K562 (cell line): ENCODE data around the gene TMEM185B.

Experiments used
- MYBL2 ChIP-seq, 2 experiments: fragments of 450-650 bp in 1 of 2; sonication (generic) in 1 of 2; formaldehyde crosslinking in 1 of 2; IDR thresholded peaks; 2 replicates each; pipeline versions ENCODE4 v1.6.1 to v1.8.1; 2017 to 2022; ENCODE audit warnings: borderline replicate concordance in 1 of 2, inconsistent platforms in 1 of 2, low read depth in 1 of 2, mild to moderate bottlenecking in 1 of 2, missing genetic modification reagents in 1 of 2, moderate library complexity in 1 of 2
- SP2 ChIP-seq: IDR thresholded peaks from 2 replicates; pipeline ENCODE4 v1.6.1; 2011; ENCODE audit warnings: mild to moderate bottlenecking, low read depth, low read length, moderate library complexity; ENCODE audit not compliant: poor library complexity, severe bottlenecking; ENCODE audit errors: extremely low read depth
- ZBTB33 ChIP-seq: sonication (generic); formaldehyde crosslinking; IDR thresholded peaks from 2 replicates; pipeline ENCODE4 v1.8.1; 2023; ENCODE audit warnings: mild to moderate bottlenecking, missing genetic modification reagents
- ZNF586 ChIP-seq: fragments of 450-650 bp; formaldehyde crosslinking; conservative IDR thresholded peaks from 2 replicates; pipeline ENCODE4 v1.4.0; 2020; ENCODE audit warnings: mild to moderate bottlenecking, moderate library complexity

GRCh38 chr2:120260736-120261135, 37.5 kb upstream of the TMEM185B start:
- TF ChIP-seq SP2, result no peak
- no peak for TF ChIP-seq ZNF586 (CRISPR knock-in tag)
- no peak for TF ChIP-seq ZBTB33 (CRISPR knock-in tag)
- TF ChIP-seq MYBL2 (IDR thresholded peaks at IDR 0.05; ENCODE audit: low read depth), result no peak
- no peak for TF ChIP-seq MYBL2 (CRISPR knock-in tag; IDR thresholded peaks at IDR 0.05; ENCODE audit: borderline replicate concordance)
